GM18907 (cell line): ENCODE results near the gene WASHC2C.
"Not testable (repeated sequence)": the region's sequence is repeated elsewhere in the genome, so short reads cannot be mapped to it uniquely, and the experiment has no call there.

Experiments used
- ATAC-seq: cut with Tn5 transposase; IDR thresholded peaks from one replicate; pipeline ENCODE4 v1.9.1; 2021; ENCODE audit warnings: mild to moderate bottlenecking, moderate library complexity; ENCODE audit not compliant: unreplicated experiment

Gene WASHC2C

DNA sequence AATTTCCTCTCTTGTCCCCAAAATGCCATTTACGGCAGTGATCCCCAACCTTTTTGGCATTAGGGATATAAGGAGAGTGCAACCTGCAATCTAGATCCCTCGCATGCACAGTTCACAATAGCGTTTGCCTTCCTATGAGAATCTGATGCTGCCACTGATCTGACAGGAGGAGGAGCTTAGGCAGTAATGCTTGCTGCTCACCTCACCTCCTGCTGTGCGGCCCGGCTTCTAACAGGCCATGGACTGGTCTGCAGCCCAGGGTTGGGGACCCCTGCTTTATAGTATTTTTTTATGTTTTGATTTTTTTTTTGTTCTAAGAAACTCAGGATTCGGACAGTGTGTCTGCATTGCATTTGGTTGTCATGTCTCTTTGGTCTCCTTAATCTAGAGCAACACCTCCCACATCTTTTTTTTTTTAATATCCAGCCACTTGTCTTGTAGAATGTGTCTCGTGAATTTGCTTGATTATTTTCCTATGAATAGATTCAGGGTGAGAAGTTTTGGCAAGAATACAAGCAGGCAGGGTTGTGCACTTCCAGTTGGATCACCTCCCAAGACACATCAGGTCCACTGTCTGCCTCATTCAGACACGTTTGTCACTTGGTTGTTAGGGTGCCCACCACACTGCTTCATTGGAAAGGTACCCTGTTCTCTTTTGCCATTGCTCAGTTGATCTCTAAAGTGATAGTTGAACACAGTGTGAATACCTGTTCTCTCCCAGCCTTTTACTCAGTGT lies 30.8 kb downstream of the WASHC2C start:
- not testable (repeated sequence) for ATAC-seq

DNA sequence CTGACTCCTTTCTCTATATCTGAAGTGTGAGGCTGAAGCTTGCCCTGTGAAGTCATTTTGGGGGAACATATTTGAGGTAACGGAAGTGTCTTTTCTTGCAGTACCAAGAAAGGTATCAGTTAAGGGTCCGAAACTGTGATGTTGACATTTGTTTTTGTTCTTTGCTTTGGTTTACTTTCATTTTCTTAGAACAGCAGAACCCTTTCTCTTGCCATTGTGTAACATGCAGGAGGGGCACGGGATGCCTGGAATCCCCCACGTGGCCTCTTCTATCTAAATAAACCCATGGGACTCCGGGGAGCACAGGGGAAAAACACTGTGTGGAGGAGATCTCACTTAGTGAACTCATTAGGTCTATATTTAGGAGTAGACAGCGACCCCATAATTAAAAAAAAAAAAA lies 34.6 kb downstream of the WASHC2C start:
- ATAC-seq = not testable (repeated sequence)

DNA sequence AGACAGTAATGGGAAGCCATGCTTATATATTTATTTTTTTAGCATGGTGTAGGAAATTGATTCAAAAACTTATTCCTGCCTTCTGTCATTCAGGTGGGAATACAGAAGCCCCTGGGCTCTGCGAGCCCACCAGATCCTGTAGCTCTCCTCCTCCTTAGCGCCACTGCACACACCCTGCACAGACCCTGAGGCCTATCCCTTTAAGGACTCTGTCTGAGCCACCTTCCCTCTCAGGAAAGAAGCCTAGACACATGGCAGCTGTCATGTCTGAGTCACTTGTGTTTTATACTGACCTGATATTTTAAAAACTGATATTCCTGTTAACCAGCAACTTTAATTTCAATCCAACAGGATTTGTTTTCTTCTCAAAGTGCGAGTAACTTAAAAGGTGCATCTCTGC lies 36.0 kb downstream of the WASHC2C start:
- not testable (repeated sequence) for ATAC-seq

DNA sequence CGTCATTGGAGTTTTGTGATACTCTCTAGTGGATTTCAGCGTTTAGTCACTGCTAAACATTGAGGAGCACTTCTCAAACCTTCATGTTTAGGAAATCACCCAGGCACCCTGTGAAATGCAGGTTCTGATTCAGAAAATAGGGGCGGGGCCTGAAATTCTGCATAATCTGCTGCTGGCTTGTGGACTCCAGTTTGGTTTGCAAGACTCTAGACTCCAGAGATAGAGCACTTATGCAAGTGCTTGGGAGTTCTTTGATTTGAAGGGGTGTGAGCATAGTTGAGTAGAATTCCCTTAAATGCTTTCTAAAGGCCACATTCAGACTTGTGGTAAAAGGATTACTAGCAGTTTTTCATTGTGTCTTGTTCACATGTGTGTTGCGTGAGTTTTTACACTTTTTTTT lies 41.3 kb downstream of the WASHC2C start:
- ATAC-seq = not testable (repeated sequence)

DNA sequence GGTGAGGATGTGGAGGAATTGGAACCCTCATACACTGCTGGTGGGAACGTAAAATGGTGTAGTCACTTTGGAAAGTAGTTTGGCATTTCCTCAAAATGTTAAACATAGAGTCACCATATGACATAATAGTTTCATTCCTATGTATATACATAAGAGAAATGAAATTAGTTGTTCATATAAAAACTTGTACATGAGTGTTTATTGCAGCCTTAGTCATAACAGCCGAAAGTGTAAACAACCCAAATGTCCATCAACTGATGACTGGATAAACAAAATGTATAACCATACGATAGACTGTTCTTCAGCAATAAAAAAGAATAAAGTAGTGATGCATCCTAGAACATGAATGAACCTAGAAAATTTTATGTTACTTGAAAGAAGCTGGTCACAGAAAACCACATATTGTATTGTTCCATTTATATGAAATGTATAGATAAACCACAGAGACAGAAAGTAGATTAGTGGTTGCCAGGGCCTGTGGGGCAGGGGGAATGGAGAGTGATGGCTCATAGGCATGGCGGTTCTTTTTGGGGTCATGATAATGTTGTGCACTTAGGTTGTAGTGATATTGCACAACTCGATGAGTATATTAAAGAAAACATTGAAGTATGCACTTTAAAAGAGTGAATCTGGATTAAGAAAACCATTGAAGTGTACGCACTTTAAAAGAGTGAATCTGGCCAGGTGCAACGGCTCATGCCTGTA lies 44.8 kb downstream of the WASHC2C start:
- not testable (repeated sequence) for ATAC-seq

DNA sequence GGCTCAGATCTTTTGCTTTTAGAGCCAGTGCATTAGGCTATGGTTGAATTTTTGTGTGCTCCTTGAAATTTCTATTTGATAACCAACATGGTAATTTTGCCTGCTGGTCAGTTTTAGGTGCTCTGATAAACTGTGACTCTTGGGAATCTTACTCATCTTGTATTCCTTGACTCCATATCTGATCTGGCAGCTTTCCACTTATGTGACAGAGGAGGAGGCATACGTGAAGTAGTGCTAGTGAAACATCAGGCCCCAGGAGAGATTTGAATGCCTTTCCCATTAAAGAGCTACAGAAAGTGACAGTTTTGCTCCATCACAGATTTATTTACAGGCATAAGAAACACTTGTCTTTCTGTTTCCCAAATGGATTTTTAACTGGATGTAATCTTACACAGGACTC lies 59.2 kb downstream of the WASHC2C start:
- ATAC-seq = not testable (repeated sequence)

DNA sequence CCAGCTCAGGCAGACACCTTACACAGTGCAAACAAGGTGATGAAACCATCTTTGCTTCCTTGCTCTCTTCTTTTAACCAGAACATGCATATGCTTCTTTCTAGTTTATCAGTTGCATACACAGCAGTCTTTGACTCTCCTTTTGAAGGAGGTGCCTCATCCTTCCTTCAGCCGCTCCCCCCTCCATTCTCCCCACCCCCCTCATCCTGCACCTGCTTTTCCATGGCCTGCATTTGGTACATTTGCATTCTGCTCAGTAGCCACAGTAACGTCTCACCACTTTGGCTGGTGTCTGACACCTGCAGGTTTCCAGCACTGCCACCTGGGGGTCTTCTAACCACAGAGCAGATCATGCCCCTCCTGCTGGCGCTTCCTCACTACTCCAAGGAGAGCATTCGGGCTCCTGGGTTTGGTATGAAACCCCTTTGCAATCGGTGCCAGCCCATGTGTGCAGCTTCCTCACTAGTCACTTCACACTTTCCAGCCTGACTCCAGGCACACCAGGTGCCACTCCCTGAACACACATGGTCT lies 60.2 kb downstream of the WASHC2C start:
- ATAC-seq = not testable (repeated sequence)

DNA sequence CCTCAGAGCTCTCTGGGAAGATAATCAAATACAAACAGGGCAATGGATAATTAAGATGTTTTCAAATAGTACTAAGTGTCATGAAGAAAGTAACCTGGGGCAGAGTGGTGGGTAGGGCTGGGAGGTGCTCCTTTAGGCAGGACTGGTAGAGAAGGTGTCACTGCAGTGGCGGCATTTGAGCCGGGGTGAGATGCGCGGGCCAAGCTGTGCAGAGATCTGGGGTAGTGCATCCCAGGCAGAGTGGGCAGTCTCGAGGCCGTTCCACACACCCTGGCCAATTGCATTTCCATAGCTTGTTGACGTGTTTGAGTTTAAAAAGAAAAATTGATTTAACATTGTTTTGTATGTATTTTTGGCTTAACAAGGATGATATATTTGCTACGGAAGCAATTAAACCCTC lies 62.9 kb downstream of the WASHC2C start:
- not testable (repeated sequence) for ATAC-seq

DNA sequence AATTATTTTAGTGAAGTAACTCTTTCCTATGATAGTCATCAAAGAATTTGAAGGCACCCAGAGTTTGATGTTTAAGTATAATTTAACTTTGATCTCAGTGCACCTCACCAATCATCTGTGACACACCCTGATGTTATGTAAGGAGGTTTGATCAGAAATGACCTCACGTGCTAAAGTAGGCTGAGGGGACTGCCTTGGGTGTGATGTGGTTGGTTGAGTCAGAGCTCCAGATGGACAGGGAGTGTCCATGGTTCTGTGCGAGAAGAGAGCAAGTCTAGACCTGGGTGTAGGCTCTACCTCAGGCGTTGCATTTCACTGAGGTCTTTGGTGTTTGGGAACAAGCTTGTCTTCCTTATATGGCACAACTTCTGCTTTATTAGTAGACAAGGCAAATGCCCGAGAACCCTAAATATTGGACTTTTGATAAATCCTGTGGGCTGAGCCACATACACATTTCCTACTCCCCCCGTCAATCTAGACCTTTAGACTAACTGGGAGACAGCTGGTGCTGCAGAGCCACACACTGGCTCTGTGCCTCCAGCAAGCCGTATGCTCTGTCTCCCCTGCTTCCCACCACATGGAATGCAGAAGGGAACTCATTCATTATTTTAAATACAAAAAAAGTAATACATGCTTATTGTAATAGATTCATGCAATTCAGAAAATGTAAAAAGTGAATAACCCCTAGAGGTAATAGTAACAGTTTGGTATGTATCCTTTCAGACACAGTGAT lies 63.8 kb downstream of the WASHC2C start:
- ATAC-seq = not testable (repeated sequence)

DNA sequence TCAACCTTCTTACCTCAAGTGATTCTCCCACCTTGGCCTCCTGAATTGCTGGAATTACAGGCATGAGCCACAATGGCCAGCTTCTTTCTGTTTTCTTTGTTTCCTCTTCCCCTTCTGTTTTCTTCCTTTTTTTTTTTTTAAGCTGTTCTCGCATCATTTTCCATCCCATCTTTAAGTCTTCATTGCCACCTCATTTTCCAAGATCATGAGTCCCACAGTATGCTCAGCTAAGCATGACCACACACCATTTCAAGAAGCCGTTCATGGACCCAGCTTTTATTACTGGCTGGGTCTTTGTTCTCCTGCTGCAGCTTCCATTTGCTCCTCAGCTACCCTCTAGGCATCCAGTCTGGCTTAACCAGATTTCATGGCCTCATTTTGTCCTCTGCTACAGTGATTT lies 67.7 kb downstream of the WASHC2C start:
- not testable (repeated sequence) for ATAC-seq

DNA sequence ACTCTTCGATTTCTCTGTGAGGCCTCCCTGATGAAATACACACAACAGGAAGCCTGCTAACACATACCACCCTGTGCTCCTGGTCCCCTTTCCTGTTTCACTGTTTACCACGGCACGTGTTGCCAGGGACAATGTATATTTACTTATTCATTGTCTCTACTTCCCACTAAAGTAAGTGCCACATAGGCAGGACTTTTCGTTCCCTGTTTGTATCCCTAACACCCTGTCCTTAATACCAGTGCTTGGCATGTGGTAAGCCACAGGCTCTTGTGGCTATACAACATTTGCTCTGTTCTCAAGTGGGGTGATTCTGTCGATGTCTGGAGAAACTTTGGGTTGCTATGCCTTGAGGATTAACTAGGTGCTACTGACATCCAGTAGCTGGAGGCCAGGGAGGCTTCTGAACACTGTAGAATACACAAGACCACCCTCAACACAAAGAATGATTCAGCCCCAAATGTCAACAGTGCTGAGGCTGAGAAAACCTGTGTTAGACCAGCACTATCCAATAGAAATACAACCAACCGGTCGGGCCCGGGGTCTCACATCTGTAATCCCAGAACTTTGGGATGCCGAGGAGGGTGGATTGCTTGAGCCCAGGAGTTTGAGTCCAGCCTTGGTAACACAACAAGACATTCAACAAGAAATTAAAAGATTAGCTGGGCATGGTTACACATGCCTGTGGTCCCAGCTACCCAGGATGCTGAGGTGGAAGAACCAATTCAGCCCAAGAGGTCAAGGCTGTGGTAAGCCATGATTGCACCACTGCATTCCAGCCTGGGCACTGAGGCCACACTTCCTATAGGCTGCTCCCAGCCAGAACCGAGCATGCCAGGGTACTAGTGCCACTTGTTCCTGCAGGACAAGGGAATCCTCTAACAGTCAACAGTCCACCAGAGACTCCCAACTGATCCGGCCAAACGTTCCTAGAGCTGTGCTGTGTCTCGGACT lies 76.3 kb downstream of the WASHC2C start:
- not testable (repeated sequence) for ATAC-seq

DNA sequence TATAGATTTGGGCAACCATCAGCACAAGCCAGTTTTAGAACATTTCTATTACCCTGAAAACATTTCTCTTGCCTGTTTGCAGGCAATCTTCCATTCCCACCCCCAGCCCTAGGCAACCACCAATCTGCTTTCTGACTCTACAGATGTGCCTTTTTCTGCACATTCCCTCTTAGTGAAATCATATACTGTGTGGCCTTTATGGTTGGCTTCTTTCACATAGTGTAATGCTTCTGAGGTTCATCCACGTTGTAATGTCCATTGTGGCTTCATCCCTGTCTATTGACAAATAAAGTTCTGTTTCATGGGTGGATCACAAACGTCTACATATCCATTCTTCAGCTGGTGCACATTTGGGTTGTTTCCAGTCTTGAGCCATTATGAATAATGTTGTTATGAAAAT lies 77.9 kb downstream of the WASHC2C start:
- not testable (repeated sequence) for ATAC-seq

DNA sequence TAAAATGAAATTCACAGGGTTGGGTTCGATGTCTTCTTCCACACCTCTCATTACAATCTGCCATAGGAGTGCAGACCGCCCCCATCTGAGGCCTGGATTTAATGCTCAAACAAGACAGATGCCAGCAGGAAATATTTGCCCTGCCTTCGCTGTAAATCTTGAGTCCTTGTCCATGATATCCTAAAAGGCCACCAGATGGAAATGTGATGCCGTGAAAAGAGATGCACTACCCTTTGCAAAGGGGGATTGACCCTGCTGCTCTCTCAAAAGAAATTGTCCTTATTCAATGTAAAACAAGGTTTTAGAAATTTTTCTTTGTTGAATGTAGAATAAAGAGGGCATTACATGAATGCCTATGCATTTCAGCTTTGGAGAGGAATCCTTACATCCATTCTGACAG lies 82.8 kb downstream of the WASHC2C start:
- no peak for ATAC-seq

DNA sequence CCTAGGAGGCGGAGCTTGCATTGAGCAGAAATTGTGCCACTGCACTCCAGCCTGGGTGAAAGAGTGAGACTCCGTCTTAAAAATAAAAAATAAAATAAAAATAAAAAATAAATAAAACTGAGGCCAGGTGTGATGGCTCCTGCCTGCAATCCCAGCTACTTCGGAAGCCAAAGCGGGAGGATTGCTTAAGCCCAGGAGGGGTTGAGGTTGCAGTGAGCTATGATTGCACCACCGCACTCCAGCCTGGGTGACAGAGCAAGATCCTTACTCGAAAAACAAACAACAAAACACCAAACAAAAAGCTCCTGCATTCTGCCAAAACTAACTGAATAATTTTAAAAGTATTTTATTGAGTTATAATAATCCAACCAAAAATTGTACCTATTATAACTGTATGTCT lies 84.0 kb downstream of the WASHC2C start:
- no peak for ATAC-seq

DNA sequence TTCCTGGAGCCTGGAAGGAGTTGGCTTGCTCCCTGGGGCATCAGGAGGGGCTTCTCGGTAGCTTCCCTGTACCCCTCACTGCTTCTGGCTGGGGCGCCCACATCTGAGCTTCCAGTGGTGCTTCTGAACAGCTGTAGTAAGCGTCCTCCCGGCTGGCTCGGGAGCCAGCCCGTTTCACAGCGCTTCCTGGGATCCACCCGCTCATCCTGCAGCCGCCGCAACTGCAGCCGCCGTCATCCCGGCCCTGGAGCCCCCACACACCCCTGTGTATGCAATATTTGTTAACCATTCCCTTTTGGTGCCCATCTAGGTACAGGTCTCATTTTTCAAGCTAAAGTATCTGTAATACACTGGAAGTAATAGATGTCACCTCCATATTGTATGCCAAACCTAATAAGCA lies 85.9 kb downstream of the WASHC2C start:
- not testable (repeated sequence) for ATAC-seq

DNA sequence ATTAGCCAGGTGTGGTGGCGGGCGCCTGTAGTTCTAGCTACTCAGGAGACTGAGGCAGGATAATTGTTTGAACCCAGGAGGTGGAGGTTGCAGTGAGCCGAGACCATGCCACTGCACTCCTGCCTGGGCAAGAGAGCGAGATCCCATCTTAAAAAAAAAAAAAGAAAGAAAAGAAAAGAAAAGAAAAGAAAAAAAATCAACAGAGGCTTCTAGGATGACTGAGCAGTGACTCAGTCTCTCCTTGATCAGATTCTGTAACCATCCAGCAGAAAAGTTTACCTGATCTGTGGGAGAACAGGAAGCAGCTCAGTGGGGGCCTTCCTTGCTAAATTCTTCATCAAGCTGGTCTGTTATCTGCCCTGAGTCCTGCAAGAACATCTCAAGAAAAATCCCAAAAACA lies 87.1 kb downstream of the WASHC2C start:
- ATAC-seq = not testable (repeated sequence)

DNA sequence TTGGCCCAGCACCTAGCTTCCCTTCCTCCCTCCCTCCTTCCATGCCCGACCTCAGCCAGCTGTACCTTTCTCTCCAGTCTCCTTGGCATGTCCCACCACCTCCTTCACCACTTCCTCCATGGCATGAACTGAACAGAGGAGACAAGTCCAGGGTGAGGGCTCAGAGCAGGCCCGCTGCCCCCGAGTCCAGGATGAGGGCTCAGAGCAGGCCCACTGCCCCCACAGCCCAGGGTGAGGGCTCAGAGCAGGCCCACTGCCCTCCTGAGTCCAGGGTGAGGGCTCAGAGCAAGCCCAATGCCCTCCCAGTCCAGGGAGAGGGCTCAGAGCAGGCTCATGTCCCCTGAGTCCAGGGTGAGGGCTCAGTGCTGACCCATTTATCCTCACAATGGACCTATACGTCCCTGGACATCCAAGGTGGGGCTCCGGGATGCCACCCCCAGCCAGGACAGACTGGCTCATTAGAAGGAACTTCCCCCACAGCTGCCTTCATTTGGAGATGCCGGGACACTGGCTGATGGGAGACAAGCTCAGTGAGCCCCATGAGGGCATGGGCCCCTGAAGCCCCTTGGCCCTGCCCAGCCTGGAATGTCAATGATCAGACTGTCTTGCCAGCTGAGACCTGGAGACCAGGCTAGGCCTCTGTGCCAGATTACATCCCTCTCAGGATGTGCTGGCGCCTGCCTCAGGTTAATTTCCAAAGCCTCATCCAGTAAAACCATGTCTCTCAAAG lies 90.2 kb downstream of the WASHC2C start:
- ATAC-seq = no peak

DNA sequence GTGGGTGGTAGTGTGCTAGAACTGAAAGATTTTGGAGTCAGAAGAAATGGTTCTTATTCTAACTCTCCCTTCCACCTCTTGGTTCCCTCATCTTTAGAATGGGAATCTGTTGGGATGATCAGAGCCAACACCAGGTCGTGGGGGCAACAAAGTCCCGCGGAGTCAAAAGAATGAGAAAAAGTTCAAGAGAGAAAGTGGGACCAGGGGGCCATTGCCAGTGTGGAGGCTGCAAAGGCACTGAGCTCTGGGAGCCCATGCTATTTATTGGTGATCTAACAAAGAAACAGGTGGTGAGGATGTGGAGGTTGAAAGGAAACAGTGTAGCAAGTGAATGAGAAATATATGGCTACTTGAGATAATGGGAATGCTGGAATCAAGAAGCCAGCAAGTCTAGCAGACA lies 90.8 kb downstream of the WASHC2C start:
- no peak for ATAC-seq

DNA sequence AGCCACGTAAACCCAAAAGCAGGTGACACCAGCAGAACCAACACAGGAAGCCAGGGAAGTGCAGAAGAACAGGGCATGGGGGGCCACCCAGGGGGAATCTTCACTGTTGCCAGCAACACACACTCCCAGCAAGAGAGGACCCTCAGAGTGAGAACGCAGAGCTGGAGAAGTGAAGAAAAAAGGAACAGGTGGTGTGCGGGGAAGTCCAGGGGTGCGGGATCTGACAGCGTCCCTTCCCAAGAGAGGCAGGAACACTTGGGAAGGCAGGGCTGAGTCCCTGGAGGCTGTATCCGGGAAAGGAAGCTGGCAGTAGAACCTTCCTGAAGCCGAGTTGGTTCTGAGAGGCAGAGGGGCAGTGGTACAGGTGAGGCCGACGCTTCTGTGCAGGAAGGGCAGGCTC lies 92.5 kb downstream of the WASHC2C start:
- no peak for ATAC-seq
